ENCODE results near the gene ATG10.

Gene ATG10

GRCh38 chr5:81971712-81972491 is at the start of gene ATG10:
Gene ATG10 (plus strand): TSS chr5:81972023. CDS start chr5:81987571, 15,548 bp downstream.
- peak within 1 kb of the TSS; percentile 88 for H3K4me3 ChIP-seq (ENCODE audit: low read depth, low read length)
- peak; percentile 95 for DNase-seq (ENCODE audit: low read depth)
- peak; percentile 22; the same call in 1 of the 2 replicates for TF ChIP-seq MYC (IDR thresholded peaks at IDR 0.05; ENCODE audit: low read depth, low read length)
- TF ChIP-seq, protein P1, sequence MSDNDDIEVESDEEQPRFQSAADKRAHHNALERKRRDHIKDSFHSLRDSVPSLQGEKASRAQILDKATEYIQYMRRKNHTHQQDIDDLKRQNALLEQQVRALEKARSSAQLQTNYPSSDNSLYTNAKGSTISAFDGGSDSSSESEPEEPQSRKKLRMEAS (IDR thresholded peaks at IDR 0.05; ENCODE audit: low read depth, low read length), result no peak
- no peak for TF ChIP-seq CTCF (IDR thresholded peaks at IDR 0.05; ENCODE audit: low read depth, low read length)
- peak; percentile 90 for TF ChIP-seq POLR2A (IDR thresholded peaks at IDR 0.05; ENCODE audit: extremely low read depth, insufficient read length)

DNA sequence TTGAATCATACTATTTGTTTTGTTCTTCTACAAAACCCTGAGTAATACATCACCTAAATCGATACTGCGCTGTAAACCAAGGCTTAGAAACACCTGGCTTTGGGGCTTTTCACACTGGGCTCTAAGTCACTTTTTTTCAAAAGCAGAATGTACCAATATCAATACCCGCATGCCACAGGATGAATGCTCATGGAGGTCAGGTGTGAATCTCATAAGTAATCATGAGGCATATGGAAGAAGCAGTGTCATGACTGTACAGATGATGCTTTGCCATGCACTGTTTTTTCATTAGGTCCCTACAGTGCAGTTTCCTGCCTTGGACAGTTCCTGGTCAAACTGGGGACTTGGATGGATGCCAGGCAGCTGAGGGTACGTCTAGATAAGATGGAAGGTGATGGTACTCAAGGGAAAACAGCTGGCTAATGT is 49.0 kb upstream of the ATG10 start:
- DNase-seq (ENCODE audit: low read depth), result no peak
- H3K4me3 ChIP-seq (ENCODE audit: low read depth, low read length), result no peak overlapping the region
- TF ChIP-seq CTCF (IDR thresholded peaks at IDR 0.05; ENCODE audit: low read depth, low read length), result no peak
- TF ChIP-seq, protein P1 (IDR thresholded peaks at IDR 0.05; ENCODE audit: low read depth, low read length), result no peak
- no peak for TF ChIP-seq MYC (IDR thresholded peaks at IDR 0.05; ENCODE audit: low read depth, low read length)

- DNase-seq (ENCODE audit: low read depth), result no peak
- TF ChIP-seq, protein P1 (IDR thresholded peaks at IDR 0.05; ENCODE audit: low read depth, low read length), result no peak
- TF ChIP-seq POLR2A (IDR thresholded peaks at IDR 0.05; ENCODE audit: extremely low read depth, insufficient read length) (no peak), CTCF (IDR thresholded peaks at IDR 0.05; ENCODE audit: low read depth, low read length) (no peak), MYC (IDR thresholded peaks at IDR 0.05; ENCODE audit: low read depth, low read length) (no peak)
- no peak overlapping the region for H3K4me3 ChIP-seq (ENCODE audit: low read depth, low read length)
Measured at GRCh38 chr5:81924442-81924841, 47.4 kb upstream of the ATG10 start.

- no peak for DNase-seq (ENCODE audit: low read depth)
- H3K4me3 ChIP-seq (ENCODE audit: low read depth, low read length), result no peak overlapping the region
- TF ChIP-seq POLR2A (IDR thresholded peaks at IDR 0.05; ENCODE audit: extremely low read depth, insufficient read length), result no peak
- no peak for TF ChIP-seq MYC (IDR thresholded peaks at IDR 0.05; ENCODE audit: low read depth, low read length)
- no peak for TF ChIP-seq CTCF (IDR thresholded peaks at IDR 0.05; ENCODE audit: low read depth, low read length)
- TF ChIP-seq, protein P1 (IDR thresholded peaks at IDR 0.05; ENCODE audit: low read depth, low read length), result no peak
Measured at GRCh38 chr5:81925009-81925408, 46.8 kb upstream of the ATG10 start.

GRCh38 chr5:81925981-81926380 is 45.8 kb upstream of the ATG10 start:
- no peak overlapping the region for H3K4me3 ChIP-seq (ENCODE audit: low read depth, low read length)
- no peak for DNase-seq (ENCODE audit: low read depth)
- TF ChIP-seq, protein P1 (IDR thresholded peaks at IDR 0.05; ENCODE audit: low read depth, low read length), result no peak
- TF ChIP-seq POLR2A (IDR thresholded peaks at IDR 0.05; ENCODE audit: extremely low read depth, insufficient read length) (no peak), CTCF (IDR thresholded peaks at IDR 0.05; ENCODE audit: low read depth, low read length) (no peak), MYC (IDR thresholded peaks at IDR 0.05; ENCODE audit: low read depth, low read length) (no peak)
